ENCODE results near the gene ZBTB16.

ZBTB16 gene

GRCh38 chr11:114019574-114019973 lies 39.9 kb upstream of the ZBTB16 start:
- no peak for TF ChIP-seq CTCF (IDR thresholded peaks at IDR 0.05; ENCODE audit: insufficient read depth, missing control alignments)
- FAIRE-seq: no peak
- DNase-seq (ENCODE audit: insufficient read length, low spot score): no peak

- FAIRE-seq: no peak
- DNase-seq (ENCODE audit: insufficient read length, low spot score): no peak
- no peak for TF ChIP-seq CTCF (IDR thresholded peaks at IDR 0.05; ENCODE audit: insufficient read depth, missing control alignments)
These were observed 34.1 kb upstream of the ZBTB16 start for GRCh38 chr11:114025329-114025907.

GRCh38 chr11:114026355-114026754 lies 33.2 kb upstream of the ZBTB16 start:
- TF ChIP-seq CTCF (IDR thresholded peaks at IDR 0.05; ENCODE audit: insufficient read depth, missing control alignments): peak; percentile 11
- FAIRE-seq (no peak), DNase-seq (ENCODE audit: insufficient read length, low spot score) (no peak)

GRCh38 chr11:114027391-114027790 lies 32.1 kb upstream of the ZBTB16 start:
- no peak for FAIRE-seq
- TF ChIP-seq CTCF (IDR thresholded peaks at IDR 0.05; ENCODE audit: insufficient read depth, missing control alignments): no peak

GRCh38 chr11:114027926-114028325 lies 31.6 kb upstream of the ZBTB16 start:
- FAIRE-seq (no peak), DNase-seq (ENCODE audit: insufficient read length, low spot score) (no peak)
- no peak for TF ChIP-seq CTCF (IDR thresholded peaks at IDR 0.05; ENCODE audit: insufficient read depth, missing control alignments)

More at GRCh38 chr11:114027391-114027790, 32.1 kb upstream of the ZBTB16 start:
- DNase-seq (ENCODE audit: insufficient read length, low spot score): no peak

GRCh38 chr11:114031246-114031966 lies 28.1 kb upstream of the ZBTB16 start:
- DNase-seq (ENCODE audit: insufficient read length, low spot score) (no peak), FAIRE-seq (no peak)
- TF ChIP-seq CTCF (IDR thresholded peaks at IDR 0.05; ENCODE audit: insufficient read depth, missing control alignments): no peak

- no peak for DNase-seq (ENCODE audit: insufficient read length, low spot score)
- TF ChIP-seq CTCF (IDR thresholded peaks at IDR 0.05; ENCODE audit: insufficient read depth, missing control alignments): no peak
- no peak for FAIRE-seq
These were observed 27.6 kb upstream of the ZBTB16 start for GRCh38 chr11:114031967-114032320.

Measured in D721Med (cell line).